NCI-H2081 (cell line): ENCODE results near the gene ZNF792.
"Not testable (repeated sequence)": the region's sequence is repeated elsewhere in the genome, so short reads cannot be mapped to it uniquely, and the experiment has no call there.

Source experiments
- DNase-seq, 2 experiments: peaks; one replicate each; lab custom pipeline; 2025; lab: John Stamatoyannopoulos, UW

ZNF792 gene

DNA sequence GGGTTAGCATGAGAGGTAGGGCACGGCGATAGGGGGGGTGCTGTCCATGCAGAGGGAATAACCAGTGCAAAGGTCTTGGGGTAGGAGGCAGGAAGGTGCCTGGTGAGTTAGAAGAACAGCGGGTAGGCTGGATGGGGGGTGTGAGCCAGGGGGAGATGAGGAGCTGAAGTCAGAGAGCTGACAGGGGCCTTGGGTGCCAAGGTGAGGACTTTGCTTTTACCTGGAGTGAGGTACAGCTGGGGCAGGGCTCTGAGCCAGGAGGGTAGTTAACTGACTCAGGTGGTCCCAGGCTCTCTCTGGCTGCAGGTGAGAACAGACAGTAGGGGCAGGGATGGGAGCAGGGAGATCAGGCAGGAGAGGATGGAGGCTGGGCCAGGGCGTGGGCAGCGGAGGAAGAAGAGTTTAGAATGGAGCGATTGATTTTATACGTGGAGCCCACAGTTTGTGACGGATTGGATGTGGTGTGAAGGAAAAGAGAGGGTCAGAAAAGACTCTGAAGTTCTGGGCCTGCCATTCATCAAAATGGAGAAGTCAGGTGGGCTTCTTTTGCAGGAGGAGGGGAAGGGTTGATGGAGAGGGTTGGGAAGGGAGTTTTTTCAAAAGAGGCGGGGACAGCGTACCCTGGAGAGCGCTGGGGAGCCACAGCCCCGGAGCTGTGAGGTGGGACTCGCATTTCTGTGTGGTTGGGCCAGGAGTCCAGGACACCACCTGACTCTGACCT lies 34.9 kb upstream of the ZNF792 start:
- no peak for DNase-seq

DNA sequence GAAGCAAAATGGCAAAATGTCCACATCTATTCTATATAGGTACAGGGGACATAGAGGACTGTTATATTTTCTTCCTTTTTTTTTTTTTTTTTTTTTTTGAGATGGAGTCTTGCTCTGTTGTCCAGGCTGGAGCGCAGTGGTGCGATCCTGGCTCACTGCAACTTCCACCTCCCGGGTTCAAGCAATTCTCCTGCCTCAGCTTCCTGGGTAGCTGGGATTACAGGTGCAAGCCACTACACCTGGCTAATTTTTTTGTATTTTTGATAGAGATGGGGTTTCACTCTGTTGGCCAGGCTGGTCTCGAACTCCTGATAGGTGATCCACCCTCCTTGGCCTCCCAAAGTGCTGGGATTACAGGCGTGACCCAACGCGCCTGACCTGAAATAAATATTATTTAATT lies 34.2 kb upstream of the ZNF792 start:
- not testable (repeated sequence) for DNase-seq

DNA sequence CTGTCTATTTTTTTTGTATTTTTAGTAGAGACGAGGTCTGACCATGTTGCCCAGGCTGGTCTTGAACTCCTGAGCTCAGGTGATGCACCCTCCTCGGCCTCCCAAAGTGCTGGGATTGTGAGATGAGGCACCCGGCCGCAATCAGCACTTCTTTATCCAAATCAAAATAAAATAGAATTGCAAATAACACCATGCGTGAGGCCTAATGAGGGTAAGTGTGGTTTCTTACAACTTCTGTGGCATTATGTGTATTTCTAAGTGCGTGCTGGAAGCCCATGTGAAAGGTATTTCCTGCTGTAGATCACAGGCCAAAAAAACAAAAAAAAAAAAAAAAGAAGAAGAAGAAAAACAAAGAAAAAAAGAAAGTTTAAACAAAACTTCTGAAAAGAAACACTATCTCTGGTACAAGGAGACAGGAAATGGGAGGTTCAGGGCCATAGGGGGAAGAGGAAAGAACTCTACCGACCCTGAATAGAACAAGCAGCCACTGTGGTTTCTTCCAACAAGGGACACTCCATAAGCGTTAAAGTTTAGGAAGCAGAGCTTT lies 33.1 kb upstream of the ZNF792 start:
- DNase-seq: no peak

DNA sequence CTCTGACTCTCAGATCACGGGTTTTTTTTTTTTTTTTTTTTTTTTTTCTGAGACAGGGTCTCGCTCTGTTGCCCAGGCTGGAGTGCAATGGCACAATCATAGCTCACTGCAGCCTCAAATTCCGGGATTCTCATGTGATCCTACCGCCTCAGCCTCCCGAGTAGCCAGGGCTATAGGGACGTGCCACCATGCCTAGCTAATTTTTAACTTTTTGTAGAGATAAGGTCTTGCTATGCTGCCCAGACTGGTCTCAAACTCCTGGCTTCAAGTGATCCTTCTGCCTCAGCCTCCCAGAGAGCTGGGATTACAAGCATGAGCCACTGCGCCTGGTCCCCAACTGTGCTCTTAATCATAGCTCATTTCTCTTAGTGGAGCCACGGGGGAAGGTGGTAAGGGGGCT lies 31.5 kb upstream of the ZNF792 start:
- DNase-seq: no peak

DNA sequence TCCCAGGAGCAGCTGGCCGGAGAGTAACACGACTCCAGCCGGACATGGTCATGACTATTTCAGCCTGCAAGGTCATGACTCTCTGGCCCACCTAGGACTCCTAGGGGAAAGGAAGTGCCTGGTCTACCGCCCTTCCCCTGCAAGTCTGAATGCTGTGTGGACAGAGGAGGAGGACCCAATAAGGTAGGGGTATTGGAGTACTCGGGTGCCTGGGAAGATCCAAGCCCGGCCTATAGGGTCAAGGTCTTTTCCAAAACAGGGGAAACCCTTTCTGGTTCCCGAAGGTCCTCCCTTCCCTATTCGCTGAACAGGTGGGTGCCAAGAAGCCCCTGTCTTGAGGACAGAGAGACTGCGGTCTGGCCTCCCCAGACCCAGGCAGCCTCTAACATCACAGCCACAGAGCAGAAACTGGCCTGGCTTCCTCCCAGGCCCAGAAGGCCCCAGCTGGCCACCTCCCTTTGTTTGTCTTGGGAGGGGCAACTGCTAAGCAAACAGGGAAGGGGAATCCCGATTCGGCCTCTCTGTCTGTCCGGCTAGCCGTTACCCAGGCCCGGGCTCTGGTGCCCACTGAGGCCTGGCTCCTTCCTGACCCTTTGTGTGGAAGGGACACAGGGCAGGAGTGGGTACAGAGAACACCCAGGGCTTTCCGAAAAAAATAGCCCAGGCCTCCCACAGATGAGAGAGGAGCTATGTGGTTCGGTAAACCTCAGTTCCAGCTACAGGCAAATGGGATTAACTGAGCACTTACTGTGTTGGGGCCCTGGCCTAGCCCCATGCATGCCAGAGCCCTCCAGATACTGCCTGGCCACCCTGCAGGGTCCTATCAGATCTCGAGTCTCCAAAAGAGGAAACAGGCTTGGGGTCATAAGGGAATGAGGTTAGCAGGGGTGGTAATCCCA lies 30.9 kb upstream of the ZNF792 start:
- no peak for DNase-seq

DNA sequence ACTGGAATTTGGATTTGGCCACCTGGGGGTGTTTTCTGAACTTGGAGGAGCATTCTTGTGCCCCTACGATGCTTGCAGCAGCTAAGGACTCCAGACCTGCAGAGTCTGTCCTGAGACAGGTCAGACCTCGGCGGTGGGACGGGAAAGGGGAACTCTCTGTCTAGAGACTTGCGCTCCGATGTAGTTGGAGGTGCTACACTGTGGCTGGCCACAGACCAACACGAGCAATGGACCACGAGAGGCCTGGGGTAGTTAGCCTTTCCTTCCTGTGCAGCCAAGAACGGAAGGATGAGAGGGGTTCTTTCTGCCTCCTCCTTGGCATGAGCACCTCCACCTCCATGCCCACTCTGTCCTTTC lies 30.2 kb upstream of the ZNF792 start:
- no peak for DNase-seq

DNA sequence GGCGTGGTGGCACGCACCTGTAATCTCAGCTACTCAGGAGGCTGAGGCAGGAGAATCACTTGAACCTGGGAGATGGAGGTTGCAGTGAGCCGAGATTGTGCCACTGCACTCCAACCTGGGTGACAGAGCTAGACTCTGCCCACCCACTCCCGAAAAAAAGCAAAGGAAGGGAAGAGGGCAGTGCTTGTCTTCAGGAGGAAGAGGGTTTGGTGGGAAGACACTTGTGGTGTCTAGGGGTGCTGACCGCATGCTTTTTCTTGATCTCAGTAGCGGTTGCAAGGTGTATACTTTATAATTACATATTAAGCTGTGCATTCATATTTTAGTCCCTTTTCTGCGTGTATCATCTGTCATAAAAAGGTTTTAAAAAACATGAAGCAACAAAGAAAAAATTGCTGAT lies 28.6 kb upstream of the ZNF792 start:
- not testable (repeated sequence) for DNase-seq

DNA sequence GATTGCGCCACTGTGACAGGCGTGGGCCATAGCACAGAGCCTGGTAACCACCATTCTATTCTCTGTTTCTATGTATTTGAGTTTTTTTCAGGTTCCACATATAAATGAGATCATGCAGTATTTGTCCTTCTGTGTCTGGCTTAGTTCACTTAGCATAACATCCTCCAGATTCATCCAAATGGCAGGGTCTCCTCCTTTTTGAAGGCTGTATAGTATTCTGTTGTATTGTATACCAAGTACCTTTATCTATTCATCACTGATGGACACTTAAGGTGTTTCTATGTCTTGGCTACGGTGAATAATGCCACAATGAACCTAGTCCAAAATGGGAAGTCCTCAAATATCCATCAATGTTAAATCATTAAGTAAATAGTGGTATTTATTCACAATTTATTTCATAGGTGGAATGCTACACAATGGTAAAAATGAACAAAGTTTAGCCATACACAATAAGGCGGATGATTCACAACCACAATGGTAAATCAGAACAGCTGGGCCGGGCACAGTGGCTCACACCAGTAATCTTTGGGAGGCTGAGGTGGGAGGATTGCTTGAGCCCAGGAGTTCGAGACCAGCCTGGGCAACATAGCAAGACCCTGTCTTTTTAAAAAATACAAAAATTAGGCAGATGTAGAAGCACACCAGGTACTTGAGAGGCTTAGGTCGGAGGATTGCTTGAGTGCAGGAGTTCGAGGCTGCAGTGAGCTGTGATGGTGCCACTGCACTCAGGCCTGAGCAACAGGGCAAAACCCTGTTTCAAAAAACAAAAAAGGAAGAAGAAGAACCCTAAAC lies 27.7 kb upstream of the ZNF792 start:
- no peak for DNase-seq

DNA sequence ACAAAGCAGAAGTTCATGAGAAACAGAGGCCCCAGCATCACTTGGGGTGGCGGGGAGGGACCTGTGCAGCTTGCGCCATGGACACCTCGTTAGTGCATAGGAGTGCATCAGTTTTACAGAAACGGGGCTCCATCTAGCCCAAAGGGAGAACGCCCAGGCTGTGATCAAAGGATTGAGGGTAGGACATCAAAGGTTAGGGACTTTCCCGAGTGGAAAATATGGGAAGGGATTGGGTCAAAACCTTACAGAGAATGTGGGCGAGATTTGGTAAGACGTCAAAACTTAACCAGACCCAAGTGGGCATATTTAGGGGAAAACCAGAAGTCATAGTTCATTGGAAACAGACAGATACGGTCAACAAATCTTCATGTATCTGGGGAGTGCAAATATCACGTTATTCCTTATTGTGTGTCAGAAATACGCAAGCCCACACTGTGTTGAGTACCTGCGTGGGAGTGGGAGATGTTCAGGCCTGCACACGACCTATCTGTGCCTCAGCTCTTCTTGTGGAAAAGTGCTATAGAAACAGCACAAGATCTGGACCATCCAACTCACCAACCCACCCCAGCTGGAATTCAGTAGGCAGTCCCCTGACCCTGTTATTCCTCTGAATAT lies 26.7 kb upstream of the ZNF792 start:
- no peak for DNase-seq

DNA sequence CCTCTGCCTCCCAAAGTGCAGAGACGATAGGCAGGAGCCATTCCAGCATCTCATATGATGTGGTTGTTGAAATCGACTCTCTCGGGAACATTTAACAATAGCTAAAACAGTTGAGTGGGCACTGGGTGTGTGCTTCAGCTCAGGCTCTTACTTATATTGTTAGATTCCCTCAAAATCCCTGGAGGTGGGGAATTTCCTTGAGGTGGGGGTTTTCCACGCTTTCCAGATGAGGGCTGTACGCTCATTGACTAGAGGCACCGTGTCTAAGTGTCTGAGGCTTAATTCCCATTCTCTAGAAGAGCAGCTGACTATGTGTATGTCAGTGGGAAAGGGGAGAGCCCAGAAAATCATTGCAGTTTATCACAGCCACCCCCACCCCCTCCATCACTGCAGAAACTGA lies 25.3 kb upstream of the ZNF792 start:
- no peak for DNase-seq

DNA sequence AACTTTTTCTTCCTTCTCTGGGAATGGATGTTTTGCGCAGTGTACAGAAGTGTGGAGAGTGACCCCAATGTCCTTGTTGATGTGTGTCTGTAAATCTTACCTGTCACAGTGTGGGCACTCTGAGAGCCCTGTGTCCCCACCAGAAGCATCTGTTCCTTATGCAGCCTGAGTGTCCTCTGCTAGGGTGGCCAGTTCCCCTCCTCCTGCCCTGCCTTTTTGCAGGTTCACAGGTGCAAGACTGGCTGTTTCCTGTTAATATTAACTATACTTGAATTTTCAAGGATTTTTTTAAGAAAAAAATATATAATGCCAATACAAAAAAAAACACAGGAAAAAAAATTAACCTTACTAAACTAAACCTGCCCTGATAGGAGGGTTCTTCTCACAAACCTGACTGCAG lies 24.1 kb upstream of the ZNF792 start:
- DNase-seq: no peak

DNA sequence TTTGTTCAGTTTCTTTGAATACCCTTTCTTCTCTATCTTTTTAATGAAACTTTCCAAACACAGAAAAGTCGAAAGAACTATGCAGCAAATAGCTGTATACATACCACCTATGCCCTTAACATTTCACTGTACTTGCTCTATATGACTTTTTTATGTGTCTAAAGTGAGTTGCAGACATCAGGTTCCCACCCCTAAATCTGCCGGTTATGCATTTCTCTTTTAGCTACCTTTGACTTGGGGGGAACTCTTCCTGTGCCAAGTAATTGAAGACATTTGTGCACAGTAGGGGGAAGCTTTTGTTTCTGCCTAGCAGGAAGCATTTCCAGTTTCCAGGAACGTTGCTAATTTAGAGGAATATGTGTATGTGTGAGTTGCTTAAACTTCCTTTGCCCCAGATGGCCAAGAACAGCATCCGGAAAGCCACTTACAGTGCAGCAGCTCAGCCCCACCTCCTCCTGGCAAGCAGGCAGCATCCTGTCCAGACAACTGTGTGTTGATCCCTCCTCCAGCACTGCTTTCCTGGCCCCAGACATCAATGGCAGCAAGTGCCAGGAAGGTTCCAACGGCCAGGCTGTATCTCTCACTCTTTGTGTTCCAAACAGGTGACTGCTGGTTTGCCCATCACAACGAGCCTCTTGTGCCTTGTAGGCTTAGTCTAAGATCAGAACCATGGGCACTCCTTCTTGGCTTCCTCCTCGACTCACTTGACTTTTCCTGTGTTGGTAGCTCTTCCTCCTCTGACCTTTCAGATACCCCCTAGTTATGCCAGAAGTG lies 21.4 kb upstream of the ZNF792 start:
- DNase-seq: no peak

DNA sequence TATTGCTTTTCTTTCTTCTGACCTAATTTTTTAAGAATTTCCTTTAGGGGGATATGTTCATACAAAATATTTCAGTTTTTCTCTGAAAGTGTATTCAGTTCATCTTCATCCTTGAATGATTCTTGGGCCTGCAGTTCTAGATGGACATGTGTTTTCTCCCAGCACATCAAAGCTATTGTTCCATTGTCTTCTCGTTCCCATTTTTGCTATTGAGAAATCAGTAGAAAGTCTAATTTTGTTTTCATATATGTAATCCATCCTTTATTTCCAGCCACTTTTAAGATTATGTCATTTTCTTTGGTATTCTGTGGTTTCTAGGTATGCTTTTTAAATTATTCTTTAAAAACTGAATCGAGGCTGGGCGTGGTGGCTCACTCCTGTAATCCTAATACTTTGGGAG lies 20.3 kb upstream of the ZNF792 start:
- no peak for DNase-seq

DNA sequence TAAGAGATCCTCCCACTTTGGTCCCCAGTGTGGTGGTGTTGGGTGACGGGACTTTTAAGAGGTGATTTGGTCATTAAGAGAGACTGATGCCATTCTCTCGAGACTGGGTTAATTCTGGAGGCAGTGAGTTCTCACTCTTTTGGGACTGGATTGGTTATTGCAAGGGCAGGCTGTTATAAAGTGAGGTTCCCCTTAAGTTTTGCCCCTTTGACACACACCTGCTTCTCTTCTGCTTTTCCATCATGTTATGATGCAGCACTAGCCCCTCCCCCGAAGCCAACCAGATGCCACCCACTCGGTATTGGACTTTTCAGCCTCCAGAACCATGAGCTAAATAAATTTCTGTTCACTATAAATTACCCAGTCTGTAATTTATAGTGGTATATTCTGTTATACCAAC lies 19.8 kb upstream of the ZNF792 start:
- no peak for DNase-seq

DNA sequence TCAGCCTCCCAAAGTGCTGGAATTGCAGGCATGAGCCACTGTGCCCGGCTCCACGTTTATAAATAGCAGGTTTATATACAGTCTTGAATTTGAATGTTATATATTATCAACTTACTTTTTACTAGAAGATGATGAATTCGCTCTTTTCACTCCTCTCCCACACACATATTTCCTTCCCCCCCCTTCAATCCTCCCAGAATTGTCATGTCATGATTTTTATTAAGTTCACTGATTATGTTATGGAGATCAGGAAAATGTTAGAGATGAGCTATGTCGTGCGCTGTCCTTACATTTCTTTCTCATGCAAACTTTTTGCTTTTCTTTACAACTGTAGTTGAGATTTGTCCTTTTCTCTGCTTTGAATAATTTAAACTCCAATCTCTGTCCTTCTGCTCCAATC lies 18.2 kb upstream of the ZNF792 start:
- DNase-seq: no peak

DNA sequence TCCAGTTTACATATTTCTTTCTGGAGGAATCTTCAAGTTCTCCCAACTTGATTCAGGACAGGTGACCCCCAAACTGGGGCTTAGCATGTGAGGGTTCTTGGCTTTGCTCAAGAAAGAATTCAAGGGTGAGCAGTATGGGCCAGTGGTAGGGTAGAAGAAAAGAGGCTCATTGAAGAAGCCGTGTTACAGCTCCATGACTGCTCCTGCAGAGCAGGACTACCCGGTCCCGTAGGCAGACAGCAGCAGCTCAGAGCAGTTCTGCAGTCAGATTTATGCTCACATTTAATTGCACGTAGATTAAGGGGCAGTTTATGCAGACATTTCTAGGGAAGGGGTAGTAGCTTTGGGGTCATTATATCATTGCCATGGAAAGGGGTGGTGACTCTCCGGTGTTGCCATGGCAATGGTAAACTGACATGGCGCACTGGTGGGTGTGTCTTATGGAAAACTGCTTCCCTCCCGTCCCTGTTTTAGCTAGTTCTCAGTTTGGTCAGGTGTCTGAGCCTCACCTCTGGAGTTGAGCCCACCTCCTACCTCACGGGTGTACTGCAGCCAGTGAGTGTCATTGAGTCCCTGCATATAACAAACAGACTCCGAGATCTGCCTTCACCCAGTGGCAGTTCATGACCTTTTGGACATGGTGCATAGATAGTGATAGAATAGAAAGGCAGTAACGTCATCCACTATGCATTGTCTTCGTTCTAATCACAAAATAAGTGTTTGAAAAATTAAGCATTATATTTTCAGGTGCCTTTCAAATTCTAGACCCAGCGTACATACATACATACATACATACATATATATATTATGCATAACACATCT lies 16.0 kb upstream of the ZNF792 start:
- DNase-seq: no peak

DNA sequence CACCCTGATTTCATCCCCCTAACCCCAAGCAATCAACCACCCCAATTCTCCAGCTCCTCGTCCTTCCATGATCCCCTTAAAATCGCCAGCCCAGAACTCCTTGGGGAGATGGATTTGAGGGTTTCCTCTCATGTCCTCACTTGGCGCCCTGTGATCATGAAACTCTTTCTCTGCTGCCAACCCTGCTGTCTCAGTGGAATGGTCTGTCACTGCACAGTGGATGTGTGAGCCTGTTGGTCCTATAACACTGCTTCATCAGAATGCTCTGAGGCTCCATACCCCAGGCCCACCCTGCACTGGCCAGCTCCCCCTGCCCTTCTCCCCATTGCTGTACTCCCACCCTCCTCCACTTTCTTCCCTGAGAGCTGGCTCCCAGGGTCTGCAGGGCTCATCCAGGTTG lies 12.6 kb upstream of the ZNF792 start:
- DNase-seq: no peak

DNA sequence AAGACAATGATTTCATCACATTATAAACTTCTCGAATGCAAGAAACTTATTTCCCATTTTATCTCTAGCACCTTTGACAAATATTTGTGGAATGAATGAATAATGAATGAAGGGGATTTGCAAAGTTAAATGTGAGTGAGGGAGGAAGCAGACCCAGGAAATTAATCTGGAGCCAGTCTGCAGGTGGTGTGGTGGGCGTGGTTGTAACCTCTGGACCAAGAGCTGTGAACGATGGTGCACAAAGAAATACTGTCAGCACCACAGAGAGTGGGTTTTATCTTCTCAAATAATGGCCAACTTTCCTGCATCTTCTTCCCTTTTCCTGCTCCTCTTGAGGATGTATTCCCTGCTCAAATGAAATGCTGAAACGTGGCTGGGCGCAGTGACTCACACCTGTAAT lies 11.0 kb upstream of the ZNF792 start:
- no peak for DNase-seq

DNA sequence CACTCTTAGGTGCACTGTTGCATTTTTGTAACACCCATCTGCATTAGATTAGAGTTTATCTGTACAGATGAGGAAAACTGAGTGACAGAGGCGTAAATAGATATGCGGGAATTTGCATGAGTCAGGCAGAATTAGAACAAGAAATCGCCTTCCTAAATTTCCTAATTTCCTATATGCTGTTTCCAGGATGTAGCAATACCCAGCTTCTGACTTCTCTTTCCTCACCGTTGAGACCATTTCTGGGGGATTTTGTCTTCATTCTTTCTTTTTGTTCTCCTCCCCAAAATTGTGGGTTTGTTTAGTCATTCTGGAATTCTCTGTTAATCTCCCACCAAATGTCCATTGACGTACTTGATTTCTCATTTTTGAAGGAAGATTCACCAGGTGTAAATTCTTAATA lies 10.6 kb upstream of the ZNF792 start:
- DNase-seq: no peak

DNA sequence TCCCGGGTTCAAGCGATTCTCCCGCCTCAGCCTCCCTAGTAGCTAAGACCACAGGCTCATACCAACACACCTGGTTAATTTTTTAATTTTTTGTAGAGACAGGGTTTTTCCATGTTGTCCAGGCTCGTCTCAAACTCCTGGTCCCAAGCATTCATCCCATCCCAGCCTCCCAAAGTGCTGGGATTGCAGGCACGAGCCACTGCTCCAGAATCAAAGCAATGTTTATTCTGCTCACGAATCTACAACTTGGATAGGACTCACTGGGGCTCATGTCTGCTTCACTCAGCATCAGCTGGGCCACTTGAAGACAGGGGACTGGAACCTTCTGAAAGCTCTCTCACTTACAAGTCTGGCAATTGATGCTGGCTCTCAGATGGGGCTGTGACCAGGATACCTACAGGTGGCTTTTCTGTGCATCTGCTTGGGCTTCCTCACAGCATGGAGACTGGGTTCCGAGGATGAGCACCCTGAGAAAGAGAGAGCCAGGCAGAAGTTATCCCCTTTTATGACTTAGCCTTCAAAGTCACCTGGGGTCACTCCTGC lies 8.2 kb upstream of the ZNF792 start:
- no peak for DNase-seq
